Stimulated activated CD4-positive, alpha-beta T cell treated with anti-CD3 and anti-CD28 coated beads, Interleukin-15, amount 100 ng/mL, for 24 hours (primary cell): ENCODE measurements around the gene CLSTN3.

Experiments used
- DNase-seq: peaks from one replicate; pipeline ENCODE4 v3.0.0-alpha.2; 2020

CLSTN3 gene

DNA sequence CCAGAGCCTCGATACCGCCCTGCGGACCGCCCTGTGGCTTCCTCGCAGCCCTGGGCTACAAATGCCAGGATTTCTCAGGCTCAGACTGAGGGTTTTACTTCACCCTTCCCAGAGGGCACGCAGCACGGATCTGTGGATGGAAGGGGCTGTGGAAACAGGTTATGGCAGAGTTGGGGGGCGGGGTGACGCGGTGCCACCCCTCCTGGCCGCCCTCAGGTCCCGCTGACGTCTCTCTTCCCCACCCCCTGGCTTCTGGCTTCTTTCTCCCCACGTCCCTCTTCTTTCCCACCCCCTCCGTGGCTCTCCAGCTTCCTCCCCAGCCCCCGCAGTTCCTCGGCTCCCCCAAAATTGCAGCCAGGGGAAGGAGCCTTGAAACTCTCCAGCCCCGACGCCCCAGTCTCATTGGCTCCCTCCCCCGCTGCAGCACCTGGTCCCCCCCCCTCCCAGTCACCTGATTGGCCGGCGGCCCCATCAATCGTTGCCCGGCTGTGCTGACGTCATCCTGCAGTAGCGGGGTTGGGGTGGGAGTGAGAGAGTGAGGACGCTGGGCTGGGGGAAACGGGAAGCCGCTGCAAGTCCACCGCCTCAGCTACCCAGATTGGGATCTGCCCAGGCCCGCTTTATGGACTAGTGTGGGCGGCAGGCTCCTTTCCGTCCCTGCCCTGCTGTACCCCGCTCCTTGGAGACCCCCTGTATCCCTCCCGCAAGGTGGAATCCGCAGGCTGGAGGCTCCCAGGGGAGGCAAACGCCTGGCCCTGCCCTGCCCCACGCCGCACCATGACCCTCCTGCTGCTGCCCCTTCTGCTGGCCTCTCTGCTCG lies at the start of gene CLSTN3:
Gene CLSTN3 (plus strand): TSS at position 500 of the 820 bp plus-strand sequence. CDS start 278 bp downstream, at position 778.
- DNase-seq, result peak; percentile 87

- DNase-seq, result no peak
Observed at GRCh38 chr12:7081037-7081436, 49.1 kb upstream of the CLSTN3 start.

DNA sequence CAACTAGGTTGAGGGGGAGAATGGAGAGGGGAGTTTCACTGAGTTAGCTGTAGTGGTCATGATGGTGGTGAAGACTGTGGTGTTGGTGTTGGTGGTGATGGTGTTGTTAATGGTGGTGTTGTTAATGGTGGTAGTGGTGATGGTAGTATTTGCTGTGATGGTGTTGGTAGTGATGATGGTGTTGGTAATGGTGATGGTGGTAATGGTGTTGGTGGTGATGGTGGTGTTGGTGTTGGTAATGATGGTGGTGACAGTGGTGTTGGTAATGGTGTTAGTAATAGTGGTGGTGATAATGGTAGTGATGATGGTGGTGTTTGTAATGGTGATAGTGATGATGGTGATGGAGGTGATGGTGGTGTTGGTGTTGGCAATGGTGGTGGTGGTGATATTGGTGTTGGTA lies 47.0 kb upstream of the CLSTN3 start:
- no peak for DNase-seq

GRCh38 chr12:7089196-7089871 lies 40.8 kb upstream of the CLSTN3 start:
- no peak for DNase-seq

DNA sequence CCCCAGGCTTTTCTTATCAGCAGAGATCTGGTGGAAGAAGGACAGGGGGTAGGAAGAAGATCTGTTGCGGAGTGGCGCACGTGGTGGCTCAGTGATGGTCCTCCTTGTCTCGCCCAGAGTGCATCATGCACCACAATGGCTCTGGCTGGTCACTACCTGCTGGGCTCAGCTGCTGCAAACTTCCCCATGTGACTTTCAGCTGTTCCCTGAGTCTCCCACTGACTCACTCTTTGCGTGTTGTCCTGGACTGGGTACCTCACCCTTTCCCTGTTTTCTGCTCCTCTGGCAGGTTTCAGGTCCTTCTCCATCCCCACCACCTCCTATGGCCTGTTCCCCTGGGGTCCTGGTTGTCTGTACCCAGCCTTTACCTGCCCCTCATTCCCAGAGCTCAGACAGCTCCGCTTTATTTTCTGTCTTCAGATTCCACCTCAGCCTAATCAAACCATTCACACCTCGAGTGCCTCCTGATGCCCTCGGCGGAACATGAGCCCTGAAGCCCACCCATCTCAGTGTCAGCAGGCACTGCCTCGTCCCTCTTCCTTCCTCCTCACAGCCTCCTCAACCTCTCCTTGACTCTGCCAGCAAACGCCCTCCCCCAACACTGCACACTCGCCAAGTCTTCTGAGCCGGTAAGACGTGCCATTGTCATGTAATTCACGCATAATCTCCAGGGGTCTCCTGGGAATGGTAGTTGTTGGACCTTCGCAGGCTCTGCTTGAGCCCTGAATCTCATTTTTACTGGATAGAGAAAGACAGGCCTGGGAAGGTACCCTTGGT lies 39.8 kb upstream of the CLSTN3 start:
- DNase-seq, result no peak

DNA sequence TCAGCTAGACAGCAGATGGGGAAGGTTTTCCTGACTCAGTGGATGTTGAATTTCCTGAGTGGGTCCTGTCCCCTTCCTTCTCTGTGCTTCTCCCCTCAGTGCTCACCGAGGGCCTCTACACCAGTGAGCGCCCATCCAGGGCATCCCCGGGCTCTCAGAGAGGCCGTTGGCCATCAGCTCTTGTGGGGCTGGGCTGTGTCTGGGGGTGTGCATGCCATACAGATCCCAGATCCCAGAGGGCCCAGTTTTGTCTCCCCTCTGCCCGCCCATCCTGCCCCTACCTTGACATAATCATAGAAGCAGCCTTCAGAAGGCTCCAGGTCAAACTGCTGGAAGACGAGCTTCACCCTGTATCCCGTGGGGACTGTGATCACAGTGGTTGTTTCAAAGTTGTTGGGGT lies 39.0 kb upstream of the CLSTN3 start:
- no peak for DNase-seq

DNA sequence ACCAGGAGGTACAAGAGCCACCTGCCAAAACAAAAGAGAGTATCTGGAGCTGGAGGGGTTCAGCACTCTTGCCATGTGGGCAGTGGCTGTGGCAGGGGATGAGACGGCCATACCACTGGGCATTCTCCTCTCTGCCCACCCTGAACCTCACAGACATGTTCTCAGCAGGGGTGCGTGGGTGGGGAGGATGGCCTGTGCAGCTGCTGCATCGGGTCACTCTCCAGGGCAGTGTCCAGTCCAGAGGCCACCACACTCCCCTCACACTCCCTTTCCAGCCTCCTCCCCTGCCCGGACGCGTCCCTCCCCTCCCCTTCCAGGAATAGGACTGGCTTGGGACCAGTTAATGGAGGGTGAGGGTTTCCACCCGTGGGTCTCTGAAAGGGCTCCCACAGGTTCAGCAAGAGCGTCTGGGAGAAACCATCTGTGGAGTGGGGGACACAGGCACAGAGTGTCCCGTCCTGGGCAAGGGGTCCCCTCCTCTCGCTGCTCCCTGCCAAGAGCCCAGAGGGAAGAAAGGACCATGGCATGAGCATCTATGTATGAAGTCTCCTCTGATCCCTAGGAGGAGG lies 38.4 kb upstream of the CLSTN3 start:
- DNase-seq, result no peak

GRCh38 chr12:7092229-7092985 lies 37.8 kb upstream of the CLSTN3 start, which contains the start of gene C1R:
C1R (minus strand) TSS chr12:7092445; CDS start chr12:7092388, 57 bp downstream.
- DNase-seq, result peak; percentile 78

DNA sequence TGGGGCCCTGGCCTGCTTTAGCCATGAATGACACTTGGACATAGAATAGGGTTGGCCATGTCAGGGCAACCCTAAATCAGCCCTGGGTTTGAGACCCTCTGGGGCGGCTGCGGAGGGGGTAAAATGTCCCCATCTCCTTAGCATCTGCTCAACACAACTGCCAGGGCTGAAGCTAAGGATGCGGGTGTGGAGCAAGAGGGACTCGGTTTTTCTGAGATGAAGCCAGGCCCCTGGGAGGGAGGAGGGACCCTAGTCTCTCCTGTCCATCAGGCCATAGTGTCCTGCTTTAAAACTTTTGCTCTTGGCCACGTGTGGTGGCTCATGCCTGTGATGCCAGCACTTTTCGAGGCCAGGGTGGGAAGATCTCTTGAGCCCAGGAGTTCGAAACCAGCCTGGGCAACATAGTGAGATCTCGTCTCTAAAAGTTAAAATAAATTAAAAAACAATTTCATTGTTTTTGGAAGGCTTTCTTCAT lies 37.1 kb upstream of the CLSTN3 start:
- no peak for DNase-seq

DNA sequence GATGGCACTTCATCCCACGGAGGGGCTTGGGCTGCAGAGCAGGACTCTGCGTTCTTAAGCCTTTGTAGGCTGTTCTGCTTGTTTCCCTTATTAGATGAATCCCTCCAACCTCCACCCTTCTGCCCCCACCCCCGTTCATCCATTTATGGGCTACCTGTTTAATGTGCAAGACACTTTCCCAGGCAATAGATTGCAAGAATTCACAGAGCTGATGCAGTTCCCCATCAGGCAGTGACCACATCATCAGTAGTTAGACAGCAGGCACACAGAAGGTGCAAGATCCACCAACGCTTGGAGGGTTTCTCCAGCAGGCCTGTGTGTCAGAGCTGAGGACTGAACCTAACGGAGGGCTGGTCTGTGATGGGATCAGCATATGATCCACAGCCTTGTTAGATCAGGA lies 36.7 kb upstream of the CLSTN3 start:
- no peak for DNase-seq

- no peak for DNase-seq
Observed at GRCh38 chr12:7093892-7094291, 36.3 kb upstream of the CLSTN3 start.

DNA sequence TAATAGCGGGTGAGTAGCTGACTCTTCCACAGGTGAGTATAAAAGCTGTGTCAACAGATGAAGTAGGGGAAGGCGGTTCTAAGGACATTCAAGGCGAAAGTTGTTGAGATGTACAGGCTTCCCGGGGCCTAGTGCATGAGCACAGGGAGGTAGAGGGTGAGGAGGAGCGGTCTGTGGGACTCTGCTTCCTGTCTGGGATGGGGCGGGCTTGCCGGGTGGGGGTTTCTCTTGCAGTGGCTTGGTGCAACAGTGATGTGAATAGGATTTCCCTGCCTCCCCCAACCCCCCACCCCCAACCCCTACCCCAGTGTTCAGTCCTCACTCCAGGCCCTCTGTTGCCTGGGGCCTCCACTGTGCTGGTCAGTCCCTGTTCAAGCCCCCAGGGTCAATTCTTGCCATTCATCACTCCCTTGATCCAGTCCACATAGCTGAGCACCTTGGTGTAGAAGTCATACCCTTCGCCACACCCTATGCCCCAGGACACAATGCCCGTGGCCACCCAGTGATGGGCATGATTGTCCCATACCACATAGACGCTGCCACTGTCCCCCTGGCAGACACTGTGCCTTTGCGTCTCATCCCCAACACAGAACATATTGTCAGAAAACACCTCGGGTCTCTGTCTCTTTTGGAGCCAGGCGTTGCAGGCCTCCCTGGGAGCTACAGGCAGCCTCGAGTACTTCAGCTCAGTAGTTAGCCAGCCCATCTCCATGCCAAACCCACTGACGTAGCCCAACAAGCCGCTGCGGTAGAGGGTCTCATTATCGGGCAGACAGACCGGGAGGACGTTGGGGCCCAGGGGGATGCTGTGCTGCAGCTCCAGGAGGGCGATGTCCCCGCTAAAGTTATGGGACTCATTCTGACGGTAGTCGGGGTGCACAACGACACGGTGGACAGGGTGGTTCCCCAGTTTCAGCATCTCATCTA lies 33.9 kb upstream of the CLSTN3 start:
- DNase-seq, result no peak

GRCh38 chr12:7096979-7097378 lies 33.2 kb upstream of the CLSTN3 start:
- DNase-seq, result no peak

- DNase-seq, result no peak
Observed at GRCh38 chr12:7099290-7099996, 30.7 kb upstream of the CLSTN3 start.

DNA sequence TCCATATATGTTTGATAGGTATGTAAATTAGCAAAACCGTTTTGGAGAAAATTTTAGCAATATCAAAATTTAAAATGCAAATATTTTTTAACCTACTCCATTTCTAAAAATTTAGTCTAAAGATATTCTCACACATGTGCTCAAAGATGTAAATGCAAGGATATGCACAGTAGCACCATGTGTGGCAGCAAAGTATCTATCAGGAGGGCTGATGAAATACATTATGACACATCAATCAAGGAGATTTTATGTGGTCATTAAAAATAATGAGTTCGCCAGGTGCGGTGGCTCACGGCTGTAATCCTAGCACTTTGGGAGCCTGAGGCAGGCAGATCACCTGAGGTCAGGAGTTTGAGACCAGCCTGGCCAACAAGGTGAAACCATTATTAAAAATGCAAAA lies 29.9 kb upstream of the CLSTN3 start:
- no peak for DNase-seq

- no peak for DNase-seq
Observed at GRCh38 chr12:7101047-7101693, 29.0 kb upstream of the CLSTN3 start.

- DNase-seq, result no peak
Observed at GRCh38 chr12:7101694-7102131, 28.5 kb upstream of the CLSTN3 start.

GRCh38 chr12:7102582-7102981 lies 27.6 kb upstream of the CLSTN3 start:
- DNase-seq, result no peak

GRCh38 chr12:7103837-7104584 lies 26.2 kb upstream of the CLSTN3 start:
- DNase-seq, result no peak
